Embryonic facial prominence (tissue), 1 donor: Measurements from ENCODE around the gene SFR1.
A peak's percentile ranks its signal among the peaks of the same experiment; 100 is the strongest.

ENCODE experiments used
- DNase-seq: peaks from one replicate; pipeline ENCODE4 v3.0.0-alpha.2; 2016; ENCODE audit errors: extremely low spot score

Gene SFR1

DNA sequence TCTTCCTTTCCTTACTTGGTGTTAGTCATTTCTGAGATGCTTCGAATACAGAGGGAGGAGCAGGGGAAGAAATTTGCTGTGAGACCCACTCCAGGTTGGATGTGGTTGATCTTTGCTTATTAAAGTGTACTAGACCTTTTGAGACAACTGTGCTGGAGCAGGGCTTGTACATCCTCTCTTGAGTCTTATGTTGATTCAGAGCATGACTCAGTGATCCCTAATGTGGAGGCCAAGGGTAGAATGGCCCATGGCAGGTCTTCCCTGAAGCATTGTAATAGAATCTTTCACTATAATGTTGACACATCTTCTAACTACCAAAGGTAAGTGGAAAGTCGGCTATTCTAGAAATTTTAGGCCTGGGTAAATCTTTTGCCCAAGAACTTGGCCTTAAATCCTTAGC is 17.0 kb upstream of the SFR1 start:
- no peak for DNase-seq

DNA sequence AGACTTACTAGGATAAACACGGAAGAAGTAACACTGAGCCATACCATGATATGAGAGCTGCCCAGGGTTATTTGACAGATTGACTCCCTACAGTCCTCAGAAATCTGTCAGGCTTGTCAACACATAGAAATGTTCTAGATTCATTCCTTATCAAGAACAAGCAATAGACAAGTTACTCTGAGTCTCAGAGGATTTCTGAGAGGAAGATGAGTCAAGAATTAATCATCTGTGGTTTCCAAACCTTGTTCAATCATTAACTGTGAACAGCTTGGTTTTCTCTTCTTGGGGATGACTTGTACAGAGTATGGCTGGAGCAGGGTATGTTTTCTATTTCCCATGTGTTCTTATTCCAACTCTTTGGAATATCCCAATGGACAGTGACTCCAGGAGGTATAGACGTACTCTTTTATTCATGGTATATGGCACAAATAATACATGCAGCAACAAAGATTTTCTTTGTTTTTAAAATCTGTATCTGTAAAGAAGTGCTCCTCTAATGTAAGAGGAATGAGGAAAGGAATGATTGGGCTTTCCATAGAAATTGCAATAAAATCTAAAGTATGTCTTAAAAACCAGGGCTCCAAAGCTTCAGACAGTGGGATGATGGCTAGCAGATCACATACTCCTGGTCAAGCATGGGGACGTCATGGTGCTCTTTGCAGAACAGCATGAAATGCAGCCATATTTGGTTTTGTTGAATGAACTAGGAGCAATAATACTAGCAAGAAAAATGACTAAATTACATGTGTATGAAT is 11.9 kb upstream of the SFR1 start:
- no peak for DNase-seq

DNA sequence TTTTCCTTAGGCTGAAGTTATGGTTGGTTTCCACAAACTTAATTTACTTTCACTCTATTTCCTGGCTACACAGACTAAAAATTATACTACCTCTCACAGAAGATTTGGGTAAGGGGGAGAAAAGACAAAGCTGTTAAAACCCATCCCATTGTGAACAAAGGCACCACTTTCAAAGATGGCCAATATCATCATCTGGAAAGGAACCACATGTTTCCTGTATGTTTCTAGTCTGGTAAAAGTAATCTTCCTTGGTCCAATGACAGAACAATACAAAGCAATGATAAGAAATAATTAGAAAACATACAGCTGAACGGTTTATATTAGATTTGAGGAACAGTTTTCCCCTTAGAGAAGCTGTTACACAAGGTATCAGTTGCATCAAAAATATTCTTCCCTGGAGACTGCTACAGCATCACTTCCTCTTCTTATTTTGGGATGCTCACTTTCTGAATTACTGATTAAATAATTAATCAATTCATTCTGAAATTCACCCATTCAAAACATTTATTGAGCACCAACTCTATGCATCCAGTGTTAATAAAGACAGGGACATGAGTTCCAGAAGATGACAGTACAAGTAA is 8.5 kb upstream of the SFR1 start:
- DNase-seq = no peak

DNA sequence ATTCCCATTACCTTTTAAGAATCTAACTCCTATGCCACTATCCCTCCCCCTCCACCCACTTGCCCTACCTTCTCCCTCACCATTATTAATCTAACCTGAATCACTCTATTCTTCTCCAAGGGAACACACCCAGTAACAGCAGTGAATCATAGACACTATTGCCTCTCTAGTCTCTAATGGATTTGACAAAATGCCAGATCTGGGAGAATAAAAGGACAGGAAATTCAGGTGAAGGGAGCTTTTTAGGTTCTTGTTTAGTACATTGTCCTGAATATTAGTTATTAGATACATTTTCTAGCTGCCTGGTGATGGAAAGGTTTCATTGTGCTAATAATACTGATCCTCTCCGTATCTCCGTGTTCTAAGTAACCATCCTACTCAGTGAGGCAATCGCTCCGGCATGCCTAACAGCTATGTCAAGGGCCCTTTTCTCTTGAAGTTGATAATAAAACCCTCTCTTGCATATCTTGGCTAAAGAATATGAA is 4.1 kb upstream of the SFR1 start:
- DNase-seq = no peak

DNA sequence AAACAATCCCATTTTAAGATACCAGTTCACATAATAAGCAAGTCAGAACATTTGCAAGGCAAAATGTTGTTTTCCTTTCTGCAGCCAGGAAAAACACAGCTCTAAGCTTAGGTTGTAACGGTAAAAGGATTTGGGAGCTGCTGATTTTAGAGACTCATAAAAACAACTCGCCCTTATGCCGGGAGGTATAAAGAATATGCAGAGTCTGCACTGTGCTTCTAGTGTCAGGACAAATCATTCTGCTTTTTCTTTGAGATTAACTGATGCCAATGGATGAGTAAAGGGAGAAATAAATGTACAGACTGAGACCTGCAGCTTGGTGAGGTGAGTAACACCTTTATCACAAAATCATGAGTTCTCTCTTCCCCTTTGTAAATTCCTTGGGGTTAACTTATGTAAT is 2.0 kb upstream of the SFR1 start:
- DNase-seq = peak; percentile 16

DNA sequence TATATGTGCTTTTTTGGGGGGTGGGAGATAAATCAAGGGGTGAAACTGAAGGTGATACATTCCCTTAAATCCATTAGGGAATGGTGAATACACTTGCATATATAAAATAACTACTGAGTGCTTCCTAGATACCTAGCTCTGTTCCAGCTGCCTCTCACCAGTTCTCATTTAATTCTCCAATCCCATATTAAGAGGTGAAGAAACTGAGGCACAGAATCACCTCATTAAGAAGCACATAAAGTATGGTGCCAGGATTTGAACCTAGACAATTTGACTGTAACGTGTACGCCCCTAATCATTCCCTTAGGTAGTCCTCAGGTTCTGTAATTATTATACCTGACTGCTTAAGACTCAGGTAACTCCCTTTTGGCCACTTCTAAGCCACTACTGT is 1.5 kb upstream of the SFR1 start:
- no peak for DNase-seq

DNA sequence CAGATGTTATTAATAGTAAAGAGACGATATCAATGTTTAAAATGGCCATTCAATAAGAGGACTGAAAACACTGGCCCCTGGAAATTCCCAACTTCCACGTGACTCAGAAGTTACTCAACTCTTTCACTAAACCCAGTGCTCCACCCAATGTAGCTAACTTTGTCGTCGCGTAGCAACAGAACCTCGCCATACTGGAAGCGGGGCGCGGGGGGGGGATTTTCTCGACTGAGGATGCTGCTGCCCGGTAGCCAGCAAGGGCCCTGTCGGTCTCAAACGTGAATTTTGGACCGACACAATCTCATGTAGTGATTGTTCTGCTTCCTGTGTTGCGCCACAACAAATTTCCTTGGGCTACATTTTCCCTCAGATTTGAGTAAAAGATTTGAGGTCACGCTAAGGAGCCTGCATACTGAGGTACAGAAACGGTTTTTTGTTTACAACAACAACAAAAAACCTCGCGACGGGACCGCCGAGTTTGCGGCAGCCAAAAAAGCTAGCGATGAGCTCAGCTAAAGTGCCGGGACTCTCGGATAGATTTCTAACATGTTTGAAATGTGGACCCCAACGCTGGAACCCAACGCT is 977 bp upstream of the SFR1 start:
- DNase-seq = peak; percentile 92

DNA sequence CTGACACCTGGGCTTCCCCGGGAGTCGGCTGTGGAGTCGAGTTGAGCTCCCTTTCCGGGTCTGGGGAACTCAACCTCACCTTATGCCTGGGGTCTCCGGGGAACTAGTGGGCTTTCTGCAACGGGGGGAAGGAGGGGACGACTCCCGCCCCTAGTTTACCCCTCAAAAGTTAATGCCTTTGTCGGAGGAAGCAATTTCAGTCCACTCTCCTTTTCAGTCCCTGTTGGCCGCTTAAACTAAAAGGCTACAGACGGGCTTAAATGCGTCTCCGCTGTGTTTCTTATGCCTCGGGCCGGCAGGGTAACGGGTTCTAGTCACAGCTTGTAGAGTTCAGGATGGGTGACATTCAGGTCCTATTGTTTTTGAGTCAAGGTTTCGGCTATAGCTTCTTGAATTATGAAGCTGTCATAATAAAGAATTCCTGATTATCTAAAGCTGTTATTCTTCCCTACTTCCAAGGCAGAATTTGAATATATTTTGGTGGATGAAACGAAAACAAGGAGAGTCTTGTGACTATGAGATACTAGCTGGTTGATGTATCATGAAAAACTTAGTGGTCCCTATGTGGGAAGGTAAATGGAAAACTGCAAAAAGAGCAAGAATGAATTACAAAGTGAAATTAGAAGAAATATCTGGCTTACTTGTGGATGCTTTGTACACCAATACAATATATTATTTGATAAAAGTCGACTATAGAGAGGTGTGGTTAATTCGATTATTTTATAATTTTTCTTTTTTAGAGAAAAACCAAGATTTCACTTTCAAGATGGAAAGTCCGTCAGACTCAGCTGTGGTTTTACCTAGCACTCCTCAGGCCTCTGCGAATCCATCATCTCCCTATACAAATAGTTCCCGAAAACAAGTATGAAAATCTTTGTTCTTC is 495 bp downstream of the SFR1 start:
- DNase-seq = no peak

DNA sequence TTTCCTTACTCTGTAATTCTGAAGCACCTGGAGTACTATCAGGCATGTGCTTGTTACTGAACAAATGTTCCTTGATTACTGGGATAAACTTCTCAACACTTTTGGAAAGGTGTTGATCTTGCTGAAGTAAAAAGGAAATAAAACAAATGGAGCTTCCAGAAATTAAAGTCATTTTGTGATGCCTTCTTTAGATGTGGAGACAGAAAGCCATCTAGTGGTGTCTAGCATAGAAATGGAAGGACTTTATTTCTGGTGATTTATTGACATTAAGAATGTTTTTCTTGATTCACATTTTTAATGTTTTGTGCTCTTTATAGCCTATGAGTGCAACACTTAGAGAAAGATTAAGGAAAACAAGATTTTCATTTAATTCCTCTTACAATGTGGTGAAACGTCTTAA is 1.4 kb downstream of the SFR1 start:
- no peak for DNase-seq

DNA sequence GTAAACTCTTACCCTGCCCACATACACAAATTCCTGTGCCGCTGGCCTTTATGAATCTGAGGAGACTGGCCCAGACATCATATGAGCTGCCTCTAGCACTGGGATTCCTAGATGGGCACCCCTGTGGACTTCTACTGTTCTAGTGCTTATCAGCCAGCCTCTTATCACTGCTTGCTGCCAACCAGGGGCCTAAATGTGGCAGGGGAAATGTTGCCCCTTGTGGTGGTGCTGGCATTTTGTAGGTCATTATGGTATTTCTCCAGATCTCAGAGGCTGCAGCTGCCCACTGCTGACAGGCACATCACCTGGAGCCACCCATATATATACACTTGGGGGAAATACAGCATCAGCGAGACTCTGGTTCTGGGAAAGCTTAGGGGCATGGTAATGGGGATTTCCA is 5.4 kb downstream of the SFR1 start:
- DNase-seq = no peak

DNA sequence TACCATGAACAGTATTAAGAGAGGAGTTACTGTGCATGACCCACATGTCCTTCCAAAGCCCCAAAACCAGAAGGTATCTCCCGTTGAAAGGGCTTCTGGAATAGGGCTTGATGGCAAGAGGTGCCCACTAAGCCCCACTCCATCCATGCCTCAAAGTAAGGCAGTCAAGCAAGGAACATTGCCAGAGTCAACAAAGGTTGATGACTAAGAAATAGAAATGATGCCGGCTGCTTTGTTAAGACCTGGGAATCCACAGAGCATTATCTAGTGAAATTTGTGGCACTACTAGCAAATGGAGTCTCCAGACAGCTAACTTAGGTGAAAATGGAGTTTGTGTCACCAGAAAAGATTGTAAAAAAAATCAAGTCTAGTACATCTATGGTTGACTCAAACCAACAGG is 6.2 kb downstream of the SFR1 start:
- DNase-seq = no peak

DNA sequence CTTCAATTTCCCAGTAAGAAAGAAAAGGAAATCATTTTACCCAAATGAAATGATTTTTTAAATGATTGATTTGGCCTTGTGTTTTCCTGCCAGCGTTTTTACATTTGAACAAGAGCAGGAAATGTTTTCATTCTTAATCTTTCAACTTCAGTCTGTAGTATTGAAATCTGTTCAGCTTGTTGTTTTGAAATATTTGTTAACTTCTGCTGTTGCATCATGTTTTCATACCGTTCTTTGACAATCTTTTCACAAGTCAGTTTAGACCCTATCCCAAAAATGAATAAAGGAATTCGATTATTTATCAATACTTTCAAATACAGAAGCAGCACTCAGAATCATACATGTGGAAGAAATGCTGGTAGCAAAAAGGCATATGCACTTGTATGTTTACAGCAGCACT is 8.1 kb downstream of the SFR1 start:
- DNase-seq = no peak

DNA sequence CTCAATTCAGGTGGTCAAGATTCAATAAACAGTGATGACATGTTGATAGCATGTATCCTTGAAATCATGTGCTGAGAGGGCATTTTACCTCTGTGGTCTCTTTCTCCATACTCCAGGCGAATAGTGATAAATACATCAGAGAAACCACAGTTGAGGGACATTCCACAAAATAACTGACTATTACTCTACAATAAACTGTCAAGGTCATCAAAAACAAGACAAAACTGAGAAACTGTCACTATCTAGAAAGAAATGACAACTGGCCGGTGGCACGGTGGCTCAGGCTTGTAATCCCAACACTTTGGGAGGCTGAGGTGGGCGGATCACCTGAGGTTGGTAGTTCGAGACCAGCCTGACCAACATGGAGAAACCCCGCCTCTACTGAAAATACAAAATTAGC is 16.2 kb downstream of the SFR1 start:
- no peak for DNase-seq

DNA sequence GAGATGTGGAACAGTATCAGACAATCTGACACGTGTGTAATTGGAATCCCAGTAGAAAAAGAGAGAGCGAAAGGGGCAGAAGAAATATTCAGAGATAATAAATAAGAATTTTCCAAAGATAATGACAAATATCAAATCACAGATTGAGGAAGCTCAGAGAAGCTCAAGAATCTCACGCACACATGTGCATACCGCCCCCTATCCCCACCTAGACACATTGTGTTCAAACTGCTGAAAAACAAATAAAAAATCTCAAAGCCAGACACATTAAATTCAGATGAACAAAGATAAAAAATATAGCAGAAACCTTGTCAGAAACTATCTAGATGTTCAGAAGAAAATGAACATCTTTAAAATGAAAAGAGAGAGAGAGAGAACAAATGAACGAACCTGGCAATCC is 17.2 kb downstream of the SFR1 start:
- DNase-seq = no peak

DNA sequence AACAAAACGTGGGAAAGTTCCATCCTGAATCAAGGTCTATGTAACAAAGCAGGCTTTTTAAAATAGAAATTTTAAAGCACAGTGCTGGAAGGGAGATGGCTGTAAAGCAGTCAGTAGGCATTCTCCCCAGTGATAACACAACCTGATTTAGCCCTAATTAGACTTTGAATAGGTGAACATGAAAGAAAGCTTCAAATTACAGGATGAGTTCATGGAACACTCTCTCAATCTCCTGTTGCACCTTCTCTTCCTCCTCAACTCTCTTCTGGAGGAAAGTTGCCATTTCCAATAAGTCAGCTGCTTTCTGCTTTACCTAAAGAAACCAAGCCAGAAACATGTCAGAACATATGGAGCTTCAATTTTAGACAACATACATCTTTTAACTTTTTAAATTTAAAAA is 20.1 kb downstream of the SFR1 start:
- DNase-seq = no peak

DNA sequence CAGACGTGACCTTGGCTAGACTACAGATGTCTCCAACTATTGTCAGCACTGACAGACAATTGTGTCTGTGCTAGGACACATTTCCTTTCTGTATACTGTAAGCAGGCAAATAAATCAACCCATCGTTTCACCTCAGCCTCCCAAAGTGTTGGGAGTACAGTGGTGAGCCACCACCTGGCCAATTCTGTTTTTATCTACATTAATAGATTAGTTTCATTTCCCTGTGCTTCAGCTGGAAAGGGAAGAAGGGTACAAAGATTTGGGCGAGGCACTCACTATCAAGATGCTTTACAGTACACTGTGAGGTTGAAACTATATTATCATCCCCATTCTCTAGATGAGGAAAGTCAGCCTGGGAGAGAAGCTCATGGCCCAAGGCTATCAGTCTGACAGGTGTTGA is 21.9 kb downstream of the SFR1 start:
- no peak for DNase-seq

DNA sequence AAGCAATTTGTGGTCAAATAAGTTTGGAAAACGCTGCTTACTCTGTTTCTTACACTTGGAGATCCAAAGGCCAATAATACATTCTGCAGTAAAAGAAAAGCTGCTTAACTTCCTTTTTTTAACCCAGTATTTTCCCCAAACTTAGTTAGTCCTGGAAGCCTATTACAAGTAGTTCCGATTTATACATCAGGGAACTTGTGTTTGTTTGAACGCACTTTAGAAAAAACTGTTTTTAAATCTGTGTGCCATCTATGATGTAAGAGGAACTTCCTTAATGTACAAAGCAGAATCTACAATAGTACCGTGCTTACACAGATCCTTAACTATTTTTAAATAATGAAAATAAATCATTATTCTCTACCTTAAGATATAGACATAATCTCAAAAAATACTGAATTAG is 23.0 kb downstream of the SFR1 start:
- DNase-seq = no peak

DNA sequence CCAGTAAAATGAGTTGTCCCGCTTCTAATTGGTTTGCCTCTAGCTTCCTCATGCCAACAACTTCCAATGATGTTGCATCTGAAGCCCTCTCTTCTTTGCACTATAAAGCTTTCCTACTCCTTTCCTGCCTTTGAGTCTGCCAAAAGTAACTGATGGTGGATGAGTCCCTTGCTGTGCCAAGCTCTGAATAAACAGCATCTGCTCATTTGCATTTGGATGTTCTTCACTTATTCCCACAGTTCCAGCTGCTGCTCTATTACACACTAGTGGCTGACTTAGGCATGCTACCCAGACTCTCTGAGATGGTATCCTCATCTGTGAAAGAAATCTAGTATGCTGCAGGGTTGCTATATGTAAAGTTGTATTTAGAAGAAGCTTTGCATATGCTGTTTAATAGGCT is 24.9 kb downstream of the SFR1 start:
- no peak for DNase-seq

DNA sequence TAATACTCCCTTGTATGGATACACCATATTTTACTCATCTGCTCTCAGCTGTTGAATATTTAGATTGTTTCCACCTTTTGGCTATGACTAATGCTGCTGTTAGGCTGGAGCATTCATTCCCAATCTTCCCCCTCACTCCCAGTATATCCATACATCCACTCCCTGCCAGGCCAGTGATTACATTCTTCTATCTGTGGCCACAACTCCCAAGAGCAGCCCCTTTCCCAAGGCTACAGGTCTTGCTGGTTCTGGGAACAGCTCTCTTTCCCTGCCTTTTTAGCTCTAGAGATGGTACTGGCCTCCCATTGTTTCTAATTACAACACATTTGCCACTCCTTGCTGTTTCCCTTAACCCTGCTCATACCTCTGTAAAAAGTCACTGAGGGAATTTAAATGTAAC is 28.2 kb downstream of the SFR1 start:
- DNase-seq = no peak

DNA sequence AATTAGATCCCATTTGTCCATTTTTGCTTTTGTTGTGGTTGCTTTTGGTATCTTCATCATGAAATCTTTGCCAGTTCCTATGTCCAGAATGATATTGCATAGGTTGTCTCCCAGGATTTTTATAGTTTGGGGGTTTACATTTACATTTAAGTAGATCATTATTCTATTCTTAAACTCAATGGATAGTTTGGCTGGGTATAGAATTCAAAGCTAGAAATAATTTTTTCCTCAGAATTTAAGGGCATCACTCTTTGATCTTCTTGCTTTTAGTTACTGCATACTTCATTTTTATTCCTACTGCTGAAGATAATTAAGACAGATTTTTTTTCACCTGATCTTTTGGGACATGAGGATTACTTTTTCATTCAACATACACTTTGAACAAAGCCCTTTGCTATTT is 29.8 kb downstream of the SFR1 start:
- DNase-seq = no peak

DNA sequence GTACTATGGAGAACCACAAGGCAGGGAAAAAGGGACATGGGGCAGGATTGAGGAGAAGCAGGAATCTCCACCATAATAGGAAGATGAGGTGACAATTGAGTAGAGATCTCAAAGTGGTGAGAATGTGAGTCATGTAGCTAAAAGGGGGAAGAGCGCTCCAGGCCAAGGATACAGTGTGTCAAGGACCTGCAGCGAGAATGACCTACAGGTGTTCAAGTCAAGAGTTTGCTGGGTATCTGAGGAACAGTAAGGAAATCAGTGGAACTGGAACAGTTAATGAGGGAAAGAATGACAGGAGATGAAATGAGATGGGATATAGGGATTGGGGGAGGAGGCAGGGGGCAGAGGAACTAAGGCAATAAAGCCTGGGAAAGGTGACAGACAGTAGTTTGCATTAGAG is 33.6 kb downstream of the SFR1 start:
- no peak for DNase-seq

DNA sequence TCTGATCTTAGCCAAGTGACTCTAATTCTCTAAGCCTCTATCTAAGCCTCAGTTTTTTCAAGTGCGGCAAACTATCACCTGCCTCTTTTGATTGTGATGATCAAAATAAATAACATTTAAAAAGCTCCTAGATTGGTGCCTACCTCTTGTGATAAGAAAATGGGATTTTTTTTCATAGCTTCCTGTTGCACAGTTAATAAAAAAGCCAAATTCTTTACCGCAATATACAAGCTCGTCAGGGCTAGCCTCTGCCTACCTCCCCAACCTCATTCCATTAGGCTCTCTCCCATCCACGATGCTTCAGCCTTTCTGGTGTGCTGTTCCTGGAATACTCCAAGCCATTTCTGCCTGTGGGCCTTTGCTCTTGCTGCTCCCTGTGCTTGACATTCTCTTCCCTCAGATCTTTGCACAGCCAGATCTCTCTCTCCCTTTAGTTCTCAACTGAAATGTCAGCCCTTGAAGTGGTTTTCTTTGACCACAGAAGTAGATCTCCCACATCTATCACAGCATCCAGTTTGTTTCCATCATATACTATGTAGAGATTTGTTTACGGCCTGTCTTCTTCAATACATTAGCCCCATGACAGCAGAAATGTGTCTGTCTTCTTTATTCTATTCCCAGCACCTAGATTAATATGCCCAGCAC is 48.8 kb downstream of the SFR1 start:
- no peak for DNase-seq
